Vagina (tissue), 2 donors: ENCODE results near the gene CALCOCO2. TPM values are rescaled to one million over a fixed set of nuclear protein-coding genes. Genes with fewer than 3 reads are reported as not detected.
"Not testable (repeated sequence)": the region's sequence is repeated elsewhere in the genome, so short reads cannot be mapped to it uniquely, and the experiment has no call there.

Source experiments
- DNase-seq, 2 donors: peaks; one replicate each; pipeline ENCODE4 v3.0.0-alpha.2; 2017; ENCODE audit errors: extremely low spot score in 2 of 2
- H3K27ac ChIP-seq: fragments of 200-600 bp; sonication (generic); one replicate; pipeline ENCODE4 v1.5.1; 2019
- H3K27me3 ChIP-seq: fragments of 200-600 bp; sonication (generic); one replicate; pipeline ENCODE4 v1.5.1; 2019
- H3K36me3 ChIP-seq, 2 donors: fragments of 200-600 bp; sonication (generic); one replicate each; pipeline ENCODE4 v1.5.1; 2017 to 2019
- H3K4me1 ChIP-seq: fragments of 200-600 bp; sonication (generic); one replicate; pipeline ENCODE4 v1.5.1; 2019
- H3K4me3 ChIP-seq, 2 donors: fragments of 200-600 bp; sonication (generic); 1 replicate in 1 of 2; 2 replicates in 1 of 2; pipeline ENCODE4 v1.5.1; 2016 to 2019
- H3K9me3 ChIP-seq: fragments of 200-600 bp; sonication (generic); one replicate; pipeline ENCODE4 v1.5.1; 2019
- CTCF ChIP-seq, 3 experiments: fragments of 450-650 bp in 2 of 3; fragments of 200-600 bp in 1 of 3; sonication (generic) in 1 of 3; IDR thresholded peaks; one replicate each; pipeline ENCODE4 v1.5.1; 2017 to 2019; ENCODE audit warnings: antibody characterized with exemption in 3 of 3, mild to moderate bottlenecking in 2 of 3, moderate library complexity in 2 of 3
- POLR2A ChIP-seq, 2 donors: fragments of 450-650 bp; IDR thresholded peaks; one replicate each; pipeline ENCODE4 v1.6.1; 2017; ENCODE audit warnings: antibody characterized with exemption in 2 of 2, mild to moderate bottlenecking in 2 of 2, moderate library complexity in 2 of 2
- POLR2AphosphoS5 ChIP-seq, 2 donors: sonication (generic); formaldehyde crosslinking; IDR thresholded peaks; one replicate each; pipeline ENCODE4 v1.9.0; 2017; ENCODE audit warnings: antibody characterized with exemption in 2 of 2, mild to moderate bottlenecking in 2 of 2, low read depth in 1 of 2; ENCODE audit not compliant: insufficient read depth in 1 of 2
- intact Hi-C: fragments of 100-400 bp; cut with DNase I; formaldehyde crosslinking; loops from one replicate; pipeline ENCODE4 v1.15.1; 2023
- total RNA-seq: library from RNA; depleted of rRNA; stranded (reverse); fragments of >200 nt; gene quantifications from one replicate; pipeline ENCODE4 v1.2.3, GENCODE V29; 2016

Gene CALCOCO2
- total RNA-seq, 1 donor from 2014 or later, result 140 TPM

- no peaks in the 10 kb centered on the region for H3K27me3 ChIP-seq
- H3K27ac ChIP-seq, result no peak overlapping the region
- no peak for TF ChIP-seq CTCF (IDR thresholded peaks at IDR 0.05)
- TF ChIP-seq POLR2AphosphoS5 (IDR thresholded peaks at IDR 0.05; ENCODE audit: insufficient read depth in 1 of 2, low read depth in 1 of 2), result no peak
- no peak for TF ChIP-seq POLR2A (IDR thresholded peaks at IDR 0.05)
- H3K36me3 ChIP-seq, result peaks cover 0 to 11% of the 10 kb centered on the region in 2 donors
- H3K9me3 ChIP-seq, result no peaks in the 10 kb centered on the region
- DNase-seq, result no peak
- no peak overlapping the region for H3K4me3 ChIP-seq
- intact Hi-C loops, result no loop called here
- peaks cover 24% of the 10 kb centered on the region for H3K4me1 ChIP-seq
Measured at GRCh38 chr17:48868916-48869500, 38.2 kb downstream of the CALCOCO2 start.

GRCh38 chr17:48869821-48870318 lies 39.0 kb downstream of the CALCOCO2 start:
- no peak overlapping the region for H3K4me3 ChIP-seq
- peaks cover 0 to 3% of the 10 kb centered on the region in 2 donors for H3K36me3 ChIP-seq
- H3K27ac ChIP-seq, result no peak overlapping the region
- TF ChIP-seq POLR2AphosphoS5 (IDR thresholded peaks at IDR 0.05; ENCODE audit: insufficient read depth in 1 of 2, low read depth in 1 of 2), result no peak
- H3K4me1 ChIP-seq, result peaks cover 24% of the 10 kb centered on the region
- no peaks in the 10 kb centered on the region for H3K9me3 ChIP-seq
- no peak for DNase-seq
- no peaks in the 10 kb centered on the region for H3K27me3 ChIP-seq
- intact Hi-C loops, result no loop called here

- no peak for DNase-seq
- H3K36me3 ChIP-seq, result no peaks in the 10 kb centered on the region
- H3K9me3 ChIP-seq, result no peaks in the 10 kb centered on the region
- no peak for TF ChIP-seq CTCF (IDR thresholded peaks at IDR 0.05)
- H3K27me3 ChIP-seq, result no peaks in the 10 kb centered on the region
- peak overlapping the region; percentile 54 for H3K27ac ChIP-seq
- H3K4me3 ChIP-seq, result no peak overlapping the region
- intact Hi-C loops, result no loop called here
- peaks cover 24% of the 10 kb centered on the region for H3K4me1 ChIP-seq
Measured at GRCh38 chr17:48871035-48871550, 40.3 kb downstream of the CALCOCO2 start.

DNA sequence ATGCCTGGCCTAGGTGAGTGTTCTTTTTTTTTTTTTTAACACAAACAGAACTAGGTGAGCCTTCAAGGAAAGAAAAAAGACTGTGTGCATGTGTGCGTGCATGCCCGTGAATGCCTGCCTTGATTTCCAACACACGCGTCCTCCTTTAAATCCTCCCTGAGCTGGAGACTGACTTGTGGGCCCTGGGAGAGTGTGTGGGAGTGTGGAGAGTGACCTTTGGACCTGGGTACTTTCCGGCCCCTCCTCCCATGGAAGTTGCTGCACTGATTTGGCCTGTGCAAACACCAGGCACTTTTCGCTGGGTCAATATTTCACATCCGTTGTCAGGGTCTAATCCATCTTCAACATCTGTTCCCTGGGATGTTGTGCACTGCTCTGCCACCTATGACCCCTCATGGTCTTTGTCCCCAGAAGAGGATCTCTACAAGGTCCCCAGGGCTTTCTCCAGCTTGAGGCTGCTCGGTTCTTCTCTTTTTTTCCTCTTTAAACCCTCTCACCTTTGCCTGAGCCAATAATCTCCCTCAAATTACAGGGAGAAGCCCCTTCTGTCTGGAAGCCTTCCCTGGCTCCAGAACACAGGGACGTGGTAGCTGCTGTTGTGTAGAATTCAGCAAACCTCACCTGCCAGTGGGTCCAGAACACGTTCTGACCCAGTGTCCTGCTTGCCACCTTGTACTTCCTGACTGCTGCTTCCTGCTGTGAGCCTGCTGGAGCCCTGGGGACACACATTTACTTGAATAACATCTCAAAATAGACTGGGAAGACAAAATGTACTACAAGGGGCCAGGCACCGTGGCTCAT lies 40.9 kb downstream of the CALCOCO2 start:
- Histone ChIP-seq H3K27me3 (no peaks in the 10 kb centered on the region), H3K9me3 (no peaks in the 10 kb centered on the region), H3K4me3 (no peak overlapping the region), H3K36me3 (no peaks in the 10 kb centered on the region), H3K27ac (peak overlapping the region; percentile 54), H3K4me1 (peaks cover 24% of the 10 kb centered on the region)
- TF ChIP-seq CTCF (IDR thresholded peaks at IDR 0.05) (no peak), POLR2AphosphoS5 (IDR thresholded peaks at IDR 0.05; ENCODE audit: insufficient read depth in 1 of 2, low read depth in 1 of 2) (peak in 1 of 2 donors; percentile 37), POLR2A (IDR thresholded peaks at IDR 0.05) (no peak)
- no peak for DNase-seq
- intact Hi-C loops, result no loop called here

- H3K4me3 ChIP-seq, intact Hi-C loops, H3K27me3 ChIP-seq, DNase-seq, H3K36me3 ChIP-seq, H3K9me3 ChIP-seq: not testable (repeated sequence)
- H3K27ac ChIP-seq, result peak overlapping the region; percentile 54
- peak in 1 of 2 donors; percentile 6 for TF ChIP-seq POLR2AphosphoS5 (IDR thresholded peaks at IDR 0.05; ENCODE audit: insufficient read depth in 1 of 2, low read depth in 1 of 2)
- H3K4me1 ChIP-seq, result peaks cover 24% of the 10 kb centered on the region
Measured at GRCh38 chr17:48872409-48872808, 41.6 kb downstream of the CALCOCO2 start.

DNA sequence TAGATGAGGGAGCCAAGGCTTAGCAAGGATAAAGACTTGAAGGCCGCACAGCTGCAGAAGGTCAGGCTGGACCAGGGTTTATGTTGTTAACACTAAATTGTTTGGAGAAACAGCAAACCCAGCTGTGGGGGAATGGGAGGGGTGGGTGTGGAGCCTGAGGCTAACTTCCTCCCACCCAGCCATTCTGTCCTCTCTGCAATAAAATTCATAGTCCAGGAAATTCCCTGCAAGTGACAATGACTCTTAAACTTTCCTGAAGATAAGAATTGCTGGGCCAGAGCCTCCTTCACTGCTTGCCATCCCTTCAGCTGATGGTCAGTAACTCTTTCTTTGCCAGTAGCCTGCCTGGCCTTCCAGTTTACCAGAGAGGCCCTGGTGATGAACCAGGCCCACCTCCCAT lies 42.4 kb downstream of the CALCOCO2 start:
- Histone ChIP-seq H3K9me3 (no peaks in the 10 kb centered on the region), H3K4me3 (no peak overlapping the region), H3K36me3 (no peaks in the 10 kb centered on the region), H3K27ac (peak overlapping the region; percentile 54), H3K4me1 (peaks cover 24% of the 10 kb centered on the region), H3K27me3 (no peaks in the 10 kb centered on the region)
- TF ChIP-seq POLR2AphosphoS5 (IDR thresholded peaks at IDR 0.05; ENCODE audit: insufficient read depth in 1 of 2, low read depth in 1 of 2) (peak in 1 of 2 donors; percentile 10), POLR2A (IDR thresholded peaks at IDR 0.05) (no peak)
- DNase-seq, result no peak
- intact Hi-C loops, result no loop called here
